Measurements from ENCODE around the gene LCN2. TPM values are rescaled to one million over a fixed set of nuclear protein-coding genes. Genes with fewer than 3 reads are reported as not detected.

LCN2 gene
- total RNA-seq, 4 donors from 2014 or later = 6.0 to 45.7 (median 22.3) TPM

DNA sequence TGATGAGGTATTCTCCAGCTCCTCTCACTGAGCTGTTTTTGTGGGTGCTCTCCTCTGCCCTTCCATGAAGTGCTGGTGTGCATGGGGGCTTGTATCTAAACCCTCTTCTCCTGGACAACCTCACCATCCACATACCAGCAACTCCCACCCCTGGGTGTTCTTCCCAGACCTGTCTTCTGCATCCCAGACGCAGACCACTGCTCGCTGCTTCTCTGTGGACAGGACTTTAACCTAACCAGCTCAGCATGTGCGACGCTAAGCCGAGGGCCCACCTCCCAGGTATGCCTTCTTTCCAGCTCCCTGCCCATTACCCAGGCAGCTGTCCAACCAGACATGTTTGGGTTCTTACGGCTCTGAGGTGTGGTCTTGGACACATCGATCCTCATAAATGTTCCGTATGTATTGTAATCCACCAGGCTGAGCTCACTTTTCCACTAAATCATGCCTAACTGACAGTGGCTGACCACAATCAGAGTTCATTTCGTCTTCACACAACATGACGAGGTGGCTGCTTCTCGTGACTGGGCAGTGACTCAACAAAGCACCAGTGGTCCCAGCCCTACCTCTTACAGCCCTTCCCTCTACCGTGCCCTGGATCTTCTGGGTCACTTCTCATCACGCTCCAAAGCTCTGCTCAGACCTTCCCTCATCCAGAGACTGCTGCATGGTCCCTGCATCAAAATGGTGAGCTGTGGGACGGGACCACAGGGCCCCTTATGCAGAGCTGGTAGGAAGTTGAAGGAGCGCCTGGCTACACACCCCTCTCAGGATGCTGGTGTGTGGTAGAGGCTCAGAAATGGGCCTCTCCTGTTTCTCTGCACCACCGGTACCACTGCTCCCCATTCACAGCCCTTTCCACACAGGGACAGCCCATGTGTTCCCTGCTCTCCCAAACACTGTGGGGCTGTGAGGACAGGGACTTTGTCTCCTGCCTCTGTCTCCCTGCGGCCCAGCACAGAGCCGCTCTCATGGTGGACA, 12.1 kb upstream of the LCN2 start:
- no peaks in the 10 kb centered on the region for H3K4me1 ChIP-seq
- H3K9me3 ChIP-seq = no peaks in the 10 kb centered on the region
- H3K27me3 ChIP-seq = no peaks in the 10 kb centered on the region
- no peak overlapping the region for H3K4me3 ChIP-seq
- TF ChIP-seq POLR2A (IDR thresholded peaks at IDR 0.05) = no peak
- TF ChIP-seq, protein P1, sequence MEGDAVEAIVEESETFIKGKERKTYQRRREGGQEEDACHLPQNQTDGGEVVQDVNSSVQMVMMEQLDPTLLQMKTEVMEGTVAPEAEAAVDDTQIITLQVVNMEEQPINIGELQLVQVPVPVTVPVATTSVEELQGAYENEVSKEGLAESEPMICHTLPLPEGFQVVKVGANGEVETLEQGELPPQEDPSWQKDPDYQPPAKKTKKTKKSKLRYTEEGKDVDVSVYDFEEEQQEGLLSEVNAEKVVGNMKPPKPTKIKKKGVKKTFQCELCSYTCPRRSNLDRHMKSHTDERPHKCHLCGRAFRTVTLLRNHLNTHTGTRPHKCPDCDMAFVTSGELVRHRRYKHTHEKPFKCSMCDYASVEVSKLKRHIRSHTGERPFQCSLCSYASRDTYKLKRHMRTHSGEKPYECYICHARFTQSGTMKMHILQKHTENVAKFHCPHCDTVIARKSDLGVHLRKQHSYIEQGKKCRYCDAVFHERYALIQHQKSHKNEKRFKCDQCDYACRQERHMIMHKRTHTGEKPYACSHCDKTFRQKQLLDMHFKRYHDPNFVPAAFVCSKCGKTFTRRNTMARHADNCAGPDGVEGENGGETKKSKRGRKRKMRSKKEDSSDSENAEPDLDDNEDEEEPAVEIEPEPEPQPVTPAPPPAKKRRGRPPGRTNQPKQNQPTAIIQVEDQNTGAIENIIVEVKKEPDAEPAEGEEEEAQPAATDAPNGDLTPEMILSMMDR (IDR thresholded peaks at IDR 0.05) = no peak
- TF ChIP-seq EP300 (IDR thresholded peaks at IDR 0.05) = no peak
- TF ChIP-seq POLR2AphosphoS5 (IDR thresholded peaks at IDR 0.05) = no peak
- peak in 1 of 2 donors; percentile 44 for DNase-seq (ENCODE audit: low spot score in 2 of 2)
- no peaks in the 10 kb centered on the region for H3K36me3 ChIP-seq
- WGBS = 87% methylated on average over 18 of the region's 18 CpGs
- no peak overlapping the region for H3K27ac ChIP-seq

DNA sequence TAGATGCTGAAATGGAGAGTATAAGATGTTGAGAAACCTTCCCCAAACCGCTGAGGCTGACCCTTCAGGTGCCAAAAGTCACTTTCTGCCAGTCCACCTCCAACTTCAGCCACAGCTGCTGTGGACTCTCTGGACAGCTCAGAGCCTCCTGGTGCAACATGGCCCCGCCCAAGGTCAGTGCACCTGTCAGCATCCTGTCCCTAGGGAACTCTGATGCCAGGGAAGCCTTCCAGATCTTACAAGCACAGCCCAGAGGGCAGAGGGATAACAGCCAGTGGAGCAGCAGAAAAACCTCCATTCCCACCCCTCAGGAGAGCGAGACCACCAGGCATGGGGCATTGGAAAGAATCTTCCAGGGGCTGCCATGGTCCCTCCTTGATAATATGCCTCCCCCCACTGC, 11.3 kb upstream of the LCN2 start:
- no peaks in the 10 kb centered on the region for H3K27me3 ChIP-seq
- no peaks in the 10 kb centered on the region for H3K9me3 ChIP-seq
- no peaks in the 10 kb centered on the region for H3K4me1 ChIP-seq
- DNase-seq (ENCODE audit: low spot score in 2 of 2) = peak in 1 of 2 donors; percentile 49
- TF ChIP-seq EP300 (IDR thresholded peaks at IDR 0.05) (no peak), POLR2AphosphoS5 (IDR thresholded peaks at IDR 0.05) (no peak), POLR2A (IDR thresholded peaks at IDR 0.05) (no peak)
- TF ChIP-seq, protein P1 (IDR thresholded peaks at IDR 0.05) = no peak
- H3K4me3 ChIP-seq = no peak overlapping the region
- no peaks in the 10 kb centered on the region for H3K36me3 ChIP-seq
- no peak overlapping the region for H3K27ac ChIP-seq
- no CpG with 5 or more reads among the region's 3 CpGs for WGBS

DNA sequence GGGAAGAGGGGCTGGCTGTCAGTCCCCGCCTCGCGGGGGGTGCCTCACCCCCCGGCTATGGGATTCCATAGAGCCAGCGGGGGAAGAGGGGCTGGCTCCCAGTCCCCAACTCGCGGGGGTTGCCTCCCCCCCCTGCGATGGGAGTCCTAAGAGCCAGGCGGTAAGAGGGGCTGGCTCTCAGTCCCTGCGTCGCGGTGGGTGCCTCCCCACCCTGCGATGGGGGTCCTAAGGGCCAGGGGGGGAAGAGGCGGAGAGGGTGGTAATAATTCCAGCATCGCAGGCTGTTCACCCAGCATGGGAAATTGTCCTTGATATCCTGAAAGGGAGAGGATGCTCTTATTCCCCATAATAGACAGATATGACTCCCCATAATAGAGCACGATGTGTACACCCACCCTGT, 9.6 kb upstream of the LCN2 start:
- Histone ChIP-seq H3K9me3 (no peaks in the 10 kb centered on the region), H3K27ac (no peak overlapping the region), H3K36me3 (no peaks in the 10 kb centered on the region), H3K27me3 (no peaks in the 10 kb centered on the region), H3K4me3 (no peak overlapping the region), H3K4me1 (peaks cover 10% of the 10 kb centered on the region)
- no peak for TF ChIP-seq POLR2AphosphoS5 (IDR thresholded peaks at IDR 0.05)
- TF ChIP-seq, protein P1 (IDR thresholded peaks at IDR 0.05) = no peak
- peak in 1 of 2 donors; percentile 7 for DNase-seq (ENCODE audit: low spot score in 2 of 2)
- 80% methylated on average over 3 of the region's 16 CpGs for WGBS

DNA sequence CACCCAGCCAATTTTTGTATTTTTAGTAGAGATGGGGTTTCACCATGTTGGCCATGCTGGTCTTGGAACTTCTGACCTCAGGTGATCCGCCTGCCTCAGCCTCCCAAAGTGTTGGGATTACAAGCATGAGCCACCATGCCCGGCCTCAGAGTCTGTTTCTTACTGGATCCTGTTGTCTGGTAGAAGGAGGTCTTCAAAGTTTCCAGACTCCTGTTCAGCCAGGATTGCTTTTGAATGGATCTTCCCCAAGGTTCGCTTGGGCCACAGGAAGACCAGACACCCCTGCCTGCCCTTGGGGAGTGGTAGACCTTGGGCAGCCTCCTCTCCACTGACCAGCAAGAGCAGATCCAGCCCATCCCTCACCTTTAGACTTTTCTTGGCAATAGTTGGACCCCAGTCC, 7.6 kb upstream of the LCN2 start:
- TF ChIP-seq EP300 (IDR thresholded peaks at IDR 0.05) = no peak
- WGBS = 100% methylated on average over 2 of the region's 3 CpGs
- H3K27me3 ChIP-seq = no peaks in the 10 kb centered on the region

DNA sequence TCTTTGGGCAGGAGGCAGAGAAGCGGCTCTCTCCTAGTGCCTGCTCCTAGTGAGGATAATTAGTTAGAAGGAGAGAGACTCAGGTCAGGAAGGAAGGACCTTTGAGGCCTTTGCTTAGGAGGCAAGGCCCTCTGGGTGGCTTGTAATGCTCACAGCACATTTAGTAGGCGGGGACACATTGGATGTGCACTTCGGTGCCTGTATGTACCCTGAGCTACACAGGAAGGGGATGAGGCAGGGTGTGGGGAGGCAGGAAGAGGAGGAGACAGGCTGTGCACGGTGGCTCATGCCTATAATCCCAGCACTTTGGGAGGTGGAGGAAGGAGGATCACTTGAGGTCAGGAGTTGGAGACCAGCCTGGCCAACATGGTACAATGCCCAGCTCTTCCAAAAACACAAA, 7.2 kb upstream of the LCN2 start:
- 74% methylated on average over 4 of the region's 4 CpGs for WGBS
- H3K9me3 ChIP-seq = no peaks in the 10 kb centered on the region
- no peak for DNase-seq (ENCODE audit: low spot score in 2 of 2)
- no peaks in the 10 kb centered on the region for H3K36me3 ChIP-seq
- peaks cover 25% of the 10 kb centered on the region for H3K4me1 ChIP-seq
- TF ChIP-seq POLR2A (IDR thresholded peaks at IDR 0.05) (no peak), EP300 (IDR thresholded peaks at IDR 0.05) (no peak), POLR2AphosphoS5 (IDR thresholded peaks at IDR 0.05) (no peak)
- TF ChIP-seq, protein P1 (IDR thresholded peaks at IDR 0.05) = no peak
- no peak overlapping the region for H3K4me3 ChIP-seq
- H3K27me3 ChIP-seq = no peaks in the 10 kb centered on the region
- no peak overlapping the region for H3K27ac ChIP-seq

More for the DNA sequence above, 7.6 kb upstream of the LCN2 start:
- peaks cover 25% of the 10 kb centered on the region for H3K4me1 ChIP-seq
- no peaks in the 10 kb centered on the region for H3K9me3 ChIP-seq
- peak in 1 of 2 donors; percentile 16 for DNase-seq (ENCODE audit: low spot score in 2 of 2)
- H3K4me3 ChIP-seq = no peak overlapping the region
- no peak overlapping the region for H3K27ac ChIP-seq
- no peaks in the 10 kb centered on the region for H3K36me3 ChIP-seq
